ENCODE data around the gene TTC23.

DNA sequence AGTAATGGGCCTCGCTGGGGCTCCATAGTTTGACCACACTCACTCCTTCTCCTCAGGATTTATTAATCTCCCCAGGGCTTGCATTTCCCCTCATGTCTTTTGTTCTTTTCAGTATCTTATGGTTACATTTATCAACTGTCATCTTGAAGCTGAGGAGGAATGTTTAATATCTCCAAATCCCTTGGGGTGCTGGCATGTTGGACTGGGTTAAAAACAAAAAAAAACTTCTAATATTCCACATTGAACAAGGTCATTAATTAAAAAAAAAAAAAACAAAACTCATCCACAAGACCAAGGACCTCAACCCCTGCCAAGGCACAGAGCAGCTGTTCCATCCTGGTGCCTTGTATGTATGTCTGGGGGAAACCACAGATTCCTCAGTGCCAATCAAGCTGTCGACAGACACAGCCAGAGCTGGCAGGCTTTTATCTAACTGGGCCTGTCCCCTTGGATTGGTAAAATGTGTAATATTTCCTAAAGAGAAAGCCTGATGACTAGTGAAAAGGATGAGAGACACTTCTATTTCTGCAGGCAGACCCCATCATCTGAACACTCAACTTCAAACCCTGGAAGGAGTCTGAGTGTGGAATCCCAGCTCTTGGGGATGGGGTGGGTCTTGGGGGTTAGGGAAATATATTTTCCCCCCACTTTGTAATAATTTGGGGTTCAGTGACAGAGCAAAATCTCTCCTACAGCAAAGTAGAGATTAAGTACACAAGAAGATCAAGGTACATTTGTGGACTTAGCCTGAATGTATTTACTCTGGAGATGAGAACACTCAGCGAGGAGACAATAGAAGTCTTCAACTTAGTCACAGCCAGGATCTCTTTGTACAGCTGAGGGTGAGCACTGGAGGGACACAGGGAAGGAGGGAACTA, 69.1 kb downstream of the TTC23 start:
- TF ChIP-seq, protein P1, sequence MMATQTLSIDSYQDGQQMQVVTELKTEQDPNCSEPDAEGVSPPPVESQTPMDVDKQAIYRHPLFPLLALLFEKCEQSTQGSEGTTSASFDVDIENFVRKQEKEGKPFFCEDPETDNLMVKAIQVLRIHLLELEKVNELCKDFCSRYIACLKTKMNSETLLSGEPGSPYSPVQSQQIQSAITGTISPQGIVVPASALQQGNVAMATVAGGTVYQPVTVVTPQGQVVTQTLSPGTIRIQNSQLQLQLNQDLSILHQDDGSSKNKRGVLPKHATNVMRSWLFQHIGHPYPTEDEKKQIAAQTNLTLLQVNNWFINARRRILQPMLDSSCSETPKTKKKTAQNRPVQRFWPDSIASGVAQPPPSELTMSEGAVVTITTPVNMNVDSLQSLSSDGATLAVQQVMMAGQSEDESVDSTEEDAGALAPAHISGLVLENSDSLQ (IDR thresholded peaks at IDR 0.05): no peak
- TF ChIP-seq LEF1 (IDR thresholded peaks at IDR 0.05; ENCODE audit: borderline replicate concordance) (no peak), ELF4 (IDR thresholded peaks at IDR 0.05) (no peak), HDGF (IDR thresholded peaks at IDR 0.05; ENCODE audit: borderline replicate concordance) (no peak), ARNT (IDR thresholded peaks at IDR 0.05) (no peak), SP1 (IDR thresholded peaks at IDR 0.05) (no peak), NFRKB (IDR thresholded peaks at IDR 0.05) (no peak), FOXM1 (IDR thresholded peaks at IDR 0.05; ENCODE audit: borderline replicate concordance) (no peak)

All from HEK293T (cell line).